Inflammatory macrophage (primary cell): ENCODE measurements around the gene BCAS3.

ENCODE experiments used
- DNase-seq, 2 donors: peaks; one replicate each; pipeline ENCODE4 v3.0.0-alpha.2; 2020 to 2022

Gene BCAS3

GRCh38 chr17:61073799-61074513 lies 396.3 kb downstream of the BCAS3 start:
- DNase-seq = no peak

GRCh38 chr17:61075988-61076387 lies 398.3 kb downstream of the BCAS3 start:
- DNase-seq = no peak

GRCh38 chr17:61076621-61077031 lies 399.0 kb downstream of the BCAS3 start:
- no peak for DNase-seq

GRCh38 chr17:61081959-61082358 lies 404.3 kb downstream of the BCAS3 start:
- DNase-seq = no peak

- DNase-seq = no peak
Measured at GRCh38 chr17:61084260-61084659, 406.6 kb downstream of the BCAS3 start.

- DNase-seq = no peak
Measured at GRCh38 chr17:61087024-61087423, 409.4 kb downstream of the BCAS3 start.

GRCh38 chr17:61088556-61088955 lies 410.9 kb downstream of the BCAS3 start:
- no peak for DNase-seq

- DNase-seq = no peak
Measured at GRCh38 chr17:61091096-61091495, 413.4 kb downstream of the BCAS3 start.

GRCh38 chr17:61097781-61098180 lies 420.1 kb downstream of the BCAS3 start:
- DNase-seq = no peak

- DNase-seq = no peak
Measured at GRCh38 chr17:61106354-61106753, 428.7 kb downstream of the BCAS3 start.

- no peak for DNase-seq
Measured at GRCh38 chr17:61116577-61116976, 438.9 kb downstream of the BCAS3 start.

- DNase-seq = no peak
Measured at GRCh38 chr17:61117983-61118382, 440.3 kb downstream of the BCAS3 start.

GRCh38 chr17:61118871-61119270 lies 441.2 kb downstream of the BCAS3 start:
- no peak for DNase-seq

GRCh38 chr17:61122326-61122913 lies 444.8 kb downstream of the BCAS3 start:
- no peak for DNase-seq

GRCh38 chr17:61124562-61124961 lies 446.9 kb downstream of the BCAS3 start:
- DNase-seq = no peak

GRCh38 chr17:61126473-61127249 lies 449.0 kb downstream of the BCAS3 start:
- DNase-seq = no peak

- no peak for DNase-seq
Measured at GRCh38 chr17:61127960-61128359, 450.3 kb downstream of the BCAS3 start.

GRCh38 chr17:61128661-61129115 lies 451.0 kb downstream of the BCAS3 start:
- peak; percentile 16 to 45 for DNase-seq

- no peak for DNase-seq
Measured at GRCh38 chr17:61129267-61130254, 451.9 kb downstream of the BCAS3 start.

GRCh38 chr17:61130330-61130729 lies 452.7 kb downstream of the BCAS3 start:
- peak; percentile 32 to 54 for DNase-seq

- no peak for DNase-seq
Measured at GRCh38 chr17:61131585-61131984, 453.9 kb downstream of the BCAS3 start.

GRCh38 chr17:61132524-61132923 lies 454.9 kb downstream of the BCAS3 start:
- DNase-seq = no peak
